Esophagus squamous epithelium (tissue), 5 donors: ENCODE measurements around the gene NANOS2. TPM values are rescaled to one million over a fixed set of nuclear protein-coding genes. Genes with fewer than 3 reads are reported as not detected.
"Not testable (repeated sequence)": the region's sequence is repeated elsewhere in the genome, so short reads cannot be mapped to it uniquely, and the experiment has no call there.

Experiments used
- DNase-seq: peaks from one replicate; lab custom pipeline; 2025; lab: John Stamatoyannopoulos, UW
- H3K27ac ChIP-seq, 4 donors: fragments of 200-600 bp; sonication (generic); one replicate each; pipeline ENCODE4 v1.5.1; 2016 to 2019; ENCODE audit warnings: mild to moderate bottlenecking in 1 of 4
- H3K27me3 ChIP-seq, 4 donors: fragments of 200-600 bp; sonication (generic); 1 replicate in 3 of 4; 2 replicates in 1 of 4; pipeline versions ENCODE4 v1.5.1 to v1.6.0; 2017 to 2021; ENCODE audit warnings: antibody characterized with exemption in 1 of 4
- H3K36me3 ChIP-seq, 3 donors: fragments of 200-600 bp; sonication (generic); one replicate each; pipeline ENCODE4 v1.5.1; 2016 to 2019
- H3K4me1 ChIP-seq, 3 donors: fragments of 200-600 bp; sonication (generic); one replicate each; pipeline ENCODE4 v1.5.1; 2017 to 2019
- H3K4me3 ChIP-seq, 4 donors: fragments of 200-600 bp; sonication (generic); 1 replicate in 3 of 4; 2 replicates in 1 of 4; pipeline ENCODE4 v1.5.1; 2016 to 2019; ENCODE audit warnings: mild to moderate bottlenecking in 2 of 4, moderate library complexity in 1 of 4
- H3K9me3 ChIP-seq, 3 donors: fragments of 200-600 bp; sonication (generic); one replicate each; pipeline ENCODE4 v1.5.1; 2016 to 2019
- POLR2A ChIP-seq, 4 donors: fragments of 450-650 bp; IDR thresholded peaks; one replicate each; pipeline ENCODE4 v1.6.1; 2017; ENCODE audit warnings: antibody characterized with exemption in 4 of 4, mild to moderate bottlenecking in 4 of 4, moderate library complexity in 3 of 4
- WGBS, 2 donors: methylation state at CpG; one replicate each; pipeline ENCODE4 v1.1.5; 2018; 5-methylcytosine and 5-hydroxymethylcytosine counted together
- intact Hi-C: fragments of 100-400 bp; cut with DNase I; formaldehyde crosslinking; loops from one replicate; pipeline ENCODE4 v1.15.0; 2022
- total RNA-seq, 4 donors: library from RNA; depleted of rRNA; stranded (reverse); fragments of >200 nt; gene quantifications; one replicate each; pipeline ENCODE4 v1.1.0, GENCODE V29; 2016
- TF ChIP-seq, protein P1 (sequence below), 6 experiments: fragments of 450-650 bp in 4 of 6; fragments of 200-600 bp in 2 of 6; sonication (generic) in 2 of 6; IDR thresholded peaks; one replicate each; pipeline ENCODE4 v1.5.1; 2016 to 2019; ENCODE audit warnings: antibody characterized with exemption in 6 of 6, mild to moderate bottlenecking in 4 of 6, moderate library complexity in 4 of 6
- donor health status: DM: yes; HTN: yes; CAD: no.

Gene NANOS2
- total RNA-seq, 4 donors from 2014 or later = not detected

DNA sequence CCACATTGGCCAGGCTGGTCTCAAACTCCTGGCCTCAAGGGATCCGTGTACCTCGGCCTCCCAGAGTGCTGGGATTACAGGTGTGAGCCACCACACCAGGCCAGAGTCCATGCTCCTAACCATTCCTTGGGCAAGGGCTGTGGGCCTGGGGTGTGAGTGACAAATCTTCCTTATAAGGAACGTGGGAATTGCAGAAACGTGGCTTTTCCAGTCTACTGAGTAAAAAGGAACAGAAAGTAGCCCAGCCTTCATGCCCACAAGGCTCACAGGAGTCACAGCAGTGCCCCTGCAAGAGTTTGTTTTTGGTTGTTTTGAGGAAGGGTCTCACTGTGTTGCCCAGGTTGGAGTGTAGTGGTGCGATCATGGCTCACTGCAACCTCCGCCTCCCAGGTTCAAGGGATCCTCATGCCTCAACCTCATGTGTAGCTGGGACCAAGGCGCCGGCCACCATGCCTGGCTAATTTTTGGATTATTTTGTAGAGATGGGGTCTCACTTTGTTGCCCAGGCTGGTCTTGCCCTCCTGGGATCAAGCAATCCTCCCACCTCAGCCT, 17.2 kb downstream of the NANOS2 start:
- TF ChIP-seq, protein P1, sequence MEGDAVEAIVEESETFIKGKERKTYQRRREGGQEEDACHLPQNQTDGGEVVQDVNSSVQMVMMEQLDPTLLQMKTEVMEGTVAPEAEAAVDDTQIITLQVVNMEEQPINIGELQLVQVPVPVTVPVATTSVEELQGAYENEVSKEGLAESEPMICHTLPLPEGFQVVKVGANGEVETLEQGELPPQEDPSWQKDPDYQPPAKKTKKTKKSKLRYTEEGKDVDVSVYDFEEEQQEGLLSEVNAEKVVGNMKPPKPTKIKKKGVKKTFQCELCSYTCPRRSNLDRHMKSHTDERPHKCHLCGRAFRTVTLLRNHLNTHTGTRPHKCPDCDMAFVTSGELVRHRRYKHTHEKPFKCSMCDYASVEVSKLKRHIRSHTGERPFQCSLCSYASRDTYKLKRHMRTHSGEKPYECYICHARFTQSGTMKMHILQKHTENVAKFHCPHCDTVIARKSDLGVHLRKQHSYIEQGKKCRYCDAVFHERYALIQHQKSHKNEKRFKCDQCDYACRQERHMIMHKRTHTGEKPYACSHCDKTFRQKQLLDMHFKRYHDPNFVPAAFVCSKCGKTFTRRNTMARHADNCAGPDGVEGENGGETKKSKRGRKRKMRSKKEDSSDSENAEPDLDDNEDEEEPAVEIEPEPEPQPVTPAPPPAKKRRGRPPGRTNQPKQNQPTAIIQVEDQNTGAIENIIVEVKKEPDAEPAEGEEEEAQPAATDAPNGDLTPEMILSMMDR (IDR thresholded peaks at IDR 0.05) = no peak
- no peak for TF ChIP-seq POLR2A (IDR thresholded peaks at IDR 0.05)
- DNase-seq = no peak
- Histone ChIP-seq H3K27me3 (no peaks in the 10 kb centered on the region), H3K4me3 (no peak overlapping the region), H3K36me3 (peaks cover 9 to 66% (median 13%) of the 10 kb centered on the region in 3 donors), H3K9me3 (no peaks in the 10 kb centered on the region), H3K27ac (no peak overlapping the region), H3K4me1 (peaks cover 10 to 26% (median 11%) of the 10 kb centered on the region in 3 donors)
- WGBS, 2 donors = 92 to 96% methylated on average over 3 to 6 of the region's 8 CpGs
- intact Hi-C loops = no loop called here

DNA sequence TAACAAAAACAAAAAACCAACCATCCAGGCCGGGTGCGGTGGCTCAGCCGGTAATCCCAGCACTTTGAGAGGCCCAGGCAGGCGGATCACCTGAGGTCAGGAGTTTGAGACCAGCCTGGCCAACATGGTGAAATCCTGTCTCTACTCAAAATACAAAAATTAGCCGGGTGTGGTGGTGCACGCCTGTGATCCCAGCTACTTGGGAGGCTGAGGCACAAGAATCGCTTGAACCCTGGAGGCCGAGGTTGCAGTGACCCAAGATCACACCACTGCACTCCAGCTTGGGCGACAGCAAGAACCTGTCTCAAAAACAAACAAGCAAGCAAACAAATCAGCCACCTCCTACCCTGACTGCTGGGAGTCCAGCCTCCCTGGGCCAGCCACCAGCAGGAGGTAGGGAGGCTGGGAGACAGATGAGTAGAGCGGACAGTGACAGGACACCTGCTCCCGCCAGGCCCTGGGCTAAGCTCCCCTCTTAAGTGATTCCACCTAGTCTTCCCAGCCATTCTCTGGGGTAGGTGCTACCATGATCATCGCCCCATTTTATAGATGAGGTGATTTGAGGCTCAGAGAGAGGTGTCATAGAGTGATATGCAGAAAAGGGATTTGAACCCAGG, 18.5 kb downstream of the NANOS2 start:
- WGBS, 2 donors = 94 to 96% methylated on average over 6 to 11 of the region's 12 CpGs
- intact Hi-C loops, H3K9me3 ChIP-seq, H3K27me3 ChIP-seq, H3K4me3 ChIP-seq, DNase-seq: not testable (repeated sequence)
- H3K4me1 ChIP-seq = peaks cover 6 to 14% (median 8%) of the 10 kb centered on the region in 3 donors
- H3K36me3 ChIP-seq = peaks cover 9 to 72% (median 13%) of the 10 kb centered on the region in 3 donors
- peak overlapping the region in 1 of 4 donors; percentile 23 for H3K27ac ChIP-seq

- Histone ChIP-seq H3K4me1 (peaks cover under 1 to 9% (median 3%) of the 10 kb centered on the region in 3 donors), H3K27me3 (no peaks in the 10 kb centered on the region), H3K9me3 (no peaks in the 10 kb centered on the region), H3K27ac (no peak overlapping the region), H3K36me3 (peaks cover 9 to 78% (median 13%) of the 10 kb centered on the region in 3 donors), H3K4me3 (no peak overlapping the region)
- WGBS, 2 donors = 87 to 94% methylated on average over 3 to 8 of the region's 9 CpGs
- TF ChIP-seq, protein P1 (IDR thresholded peaks at IDR 0.05) = no peak
- no peak for TF ChIP-seq POLR2A (IDR thresholded peaks at IDR 0.05)
- intact Hi-C loops = no loop called here
- DNase-seq = no peak
These were observed 19.0 kb downstream of the NANOS2 start for GRCh38 chr19:45895519-45895972.

DNA sequence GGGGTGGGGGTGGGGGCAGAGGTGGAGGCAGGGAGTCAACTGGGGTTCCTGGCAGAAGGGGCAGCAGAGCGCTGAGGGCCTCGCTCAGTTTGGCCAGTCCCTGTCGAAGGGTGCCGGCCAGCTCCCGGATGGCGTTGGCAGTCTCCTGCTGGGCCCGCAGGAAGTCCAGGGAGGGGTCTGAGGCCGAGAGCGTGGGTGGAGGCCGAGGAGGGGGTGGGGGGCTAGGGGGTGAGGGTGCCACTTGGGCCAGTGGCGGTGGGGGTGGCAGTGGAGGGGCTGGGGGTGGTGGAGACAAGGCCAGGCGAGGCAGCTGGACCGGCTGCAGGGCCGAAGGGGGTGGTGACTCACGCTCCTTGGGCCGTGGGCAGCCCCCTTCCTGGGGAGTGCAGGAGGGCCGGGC, 23.7 kb downstream of the NANOS2 start:
- no peak overlapping the region for H3K4me3 ChIP-seq
- WGBS, 2 donors = 89% methylated on average over 4 of the region's 17 CpGs; no CpG with 5 or more reads in 1 of the 2 donors
- no peak overlapping the region for H3K27ac ChIP-seq
- H3K36me3 ChIP-seq = peaks cover 0 to 41% (median 9%) of the 10 kb centered on the region in 3 donors
- TF ChIP-seq, protein P1 (IDR thresholded peaks at IDR 0.05) = no peak
- no peak for TF ChIP-seq POLR2A (IDR thresholded peaks at IDR 0.05)
- intact Hi-C loops = no loop called here
- no peak for DNase-seq
- H3K4me1 ChIP-seq = peaks cover 0 to 12% (median 0%) of the 10 kb centered on the region in 3 donors
- H3K9me3 ChIP-seq = no peaks in the 10 kb centered on the region
- no peaks in the 10 kb centered on the region for H3K27me3 ChIP-seq

DNA sequence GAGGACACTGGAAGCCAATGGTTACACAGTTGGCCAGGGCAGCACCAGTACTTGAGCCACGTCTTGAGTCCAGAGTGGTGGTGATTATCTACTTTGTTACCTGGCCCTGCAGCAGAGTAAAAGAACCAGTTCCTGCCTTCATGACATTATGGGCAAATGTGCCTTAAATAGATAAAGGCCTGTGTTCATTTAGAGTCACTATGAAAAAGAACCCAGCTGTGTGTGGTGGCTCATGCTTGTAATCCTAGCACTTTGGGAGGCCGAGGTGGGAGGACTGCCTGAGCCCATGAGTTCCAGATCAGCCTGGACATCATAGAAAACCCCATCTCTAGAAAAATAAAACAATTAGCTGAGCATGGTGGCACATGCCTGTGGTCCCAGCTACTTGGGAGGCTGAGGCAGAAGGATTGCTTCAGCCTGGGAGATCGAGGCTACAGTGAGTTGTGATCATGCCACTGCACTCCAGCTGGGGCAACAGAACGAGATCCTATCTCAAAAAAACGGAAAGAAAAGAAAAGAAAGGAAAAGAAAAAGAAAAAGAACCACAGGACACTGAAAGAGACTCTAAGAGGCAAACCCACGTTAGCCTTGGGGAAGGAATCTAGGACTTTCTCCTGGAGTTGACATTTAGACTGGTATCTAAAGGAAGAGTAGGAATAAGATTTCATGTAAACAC, 25.2 kb downstream of the NANOS2 start:
- no peak overlapping the region for H3K4me3 ChIP-seq
- no peak overlapping the region for H3K27ac ChIP-seq
- intact Hi-C loops = no loop called here
- DNase-seq = no peak
- H3K36me3 ChIP-seq = peaks cover 0 to 30% (median 0%) of the 10 kb centered on the region in 3 donors
- TF ChIP-seq, protein P1 (IDR thresholded peaks at IDR 0.05) = no peak
- no peak for TF ChIP-seq POLR2A (IDR thresholded peaks at IDR 0.05)
- peaks cover 10 to 25% (median 11%) of the 10 kb centered on the region in 3 donors for H3K4me1 ChIP-seq
- WGBS, 2 donors = 65 to 73% methylated on average over 5 to 6 of the region's 6 CpGs
- no peaks in the 10 kb centered on the region for H3K27me3 ChIP-seq
- no peaks in the 10 kb centered on the region for H3K9me3 ChIP-seq
